Body of pancreas (tissue), 4 donors: ENCODE measurements around the gene LSMEM2. TPM values are rescaled to one million over a fixed set of nuclear protein-coding genes. Genes with fewer than 3 reads are reported as not detected.

ENCODE experiments used
- ATAC-seq: fragments of 150-250 bp; one replicate; pipeline ENCODE4 v1.9.1; 2016
- DNase-seq, 4 donors: peaks; one replicate each; pipeline ENCODE4 v3.0.0-alpha.2; 2019
- H3K27ac ChIP-seq, 4 donors: fragments of 200-600 bp; sonication (generic); 1 replicate in 3 of 4; 2 replicates in 1 of 4; pipeline versions ENCODE4 v1.5.1 to v1.6.1; 2016 to 2019; ENCODE audit warnings: mild to moderate bottlenecking in 1 of 4, mixed read lengths in 1 of 4, moderate library complexity in 1 of 4
- H3K27me3 ChIP-seq, 2 donors: fragments of 200-600 bp; sonication (generic); one replicate each; pipeline ENCODE4 v1.6.0; 2016; ENCODE audit warnings: mild to moderate bottlenecking in 1 of 2
- H3K36me3 ChIP-seq, 2 donors: fragments of 200-600 bp; sonication (generic); replicated peaks in 1 of 2; 2 replicates each; pipeline ENCODE4 v1.5.1; 2016; ENCODE audit warnings: low read depth in 2 of 2; ENCODE audit not compliant: insufficient read depth in 1 of 2
- H3K4me1 ChIP-seq: fragments of 200-600 bp; sonication (generic); one replicate; pipeline ENCODE4 v1.6.0; 2016
- H3K4me3 ChIP-seq, 2 donors: fragments of 200-600 bp; sonication (generic); 1 replicate in 1 of 2; 2 replicates in 1 of 2; pipeline ENCODE4 v1.5.1; 2016 to 2019
- H3K9me3 ChIP-seq, 3 donors: fragments of 200-600 bp; sonication (generic); 1 replicate in 2 of 3; 2 replicates in 1 of 3; pipeline ENCODE4 v1.5.1; 2016
- POLR2A ChIP-seq, 3 donors: fragments of 450-650 bp; IDR thresholded peaks; one replicate each; pipeline ENCODE4 v1.6.1; 2016; ENCODE audit warnings: antibody characterized with exemption in 3 of 3, mild to moderate bottlenecking in 2 of 3
- WGBS, 2 donors: methylation state at CpG; one replicate each; pipeline ENCODE4 v1.1.5; 2017; 5-methylcytosine and 5-hydroxymethylcytosine counted together
- intact Hi-C: fragments of 100-400 bp; cut with DNase I; formaldehyde crosslinking; loops from one replicate; pipeline ENCODE4 v1.15.1; 2023
- total RNA-seq, 2 donors: library from RNA; depleted of rRNA; stranded (reverse); fragments of >200 nt; gene quantifications; one replicate each; pipeline ENCODE4 v1.1.0, GENCODE V29; 2016
- TF ChIP-seq, protein P1 (sequence below), 7 experiments: fragments of 450-650 bp in 4 of 7; fragments of 200-600 bp in 3 of 7; sonication (generic) in 3 of 7; IDR thresholded peaks; one replicate each; pipeline ENCODE4 v1.5.1; 2016 to 2019; ENCODE audit warnings: antibody characterized with exemption in 7 of 7

The LSMEM2 gene
- total RNA-seq, 2 donors from 2014 or later = not detected

DNA sequence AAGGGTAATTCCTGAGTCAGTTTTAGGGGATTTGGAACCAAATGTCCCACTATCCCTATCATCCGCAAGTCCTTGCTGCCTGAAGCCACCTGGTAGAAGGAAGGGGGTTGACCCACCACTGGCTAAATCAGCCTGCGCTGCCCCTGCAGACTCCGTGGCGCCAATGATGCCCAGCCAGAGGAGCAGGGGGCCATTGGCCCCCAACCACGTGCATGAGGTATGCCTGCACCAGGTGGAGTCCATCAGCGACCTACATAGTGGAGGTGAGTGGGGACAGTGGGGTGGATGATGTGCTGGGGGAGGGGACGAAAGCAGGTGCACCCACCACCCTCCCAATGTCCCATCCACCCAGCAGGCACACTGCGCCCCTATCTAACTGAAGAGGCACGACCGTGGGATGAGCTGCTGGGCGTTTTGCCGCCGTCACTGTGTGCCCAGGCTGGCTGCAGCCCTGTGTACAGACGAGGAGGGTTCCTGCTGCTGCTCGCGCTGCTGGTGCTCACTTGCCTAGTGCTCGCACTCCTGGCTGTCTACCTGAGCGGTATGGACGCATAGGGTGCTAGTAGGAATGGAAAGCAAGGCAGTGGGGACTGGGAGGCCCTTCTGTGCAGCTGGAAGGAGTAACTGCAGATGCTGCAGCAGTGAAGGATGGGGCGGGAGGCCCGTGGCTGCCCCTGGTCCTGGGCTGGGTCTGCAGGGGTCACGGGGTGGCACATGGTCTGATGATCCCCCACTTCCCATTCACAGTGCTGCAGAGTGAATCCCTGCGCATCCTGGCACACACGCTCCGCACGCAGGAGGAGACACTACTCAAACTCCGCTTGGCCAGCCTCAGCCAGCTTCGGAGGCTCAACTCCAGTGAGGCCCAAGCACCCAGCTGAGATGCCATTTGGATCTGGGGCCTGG, 7.7 kb downstream of the LSMEM2 start:
- H3K36me3 ChIP-seq = peaks cover 4 to 20% of the 10 kb centered on the region in 2 donors
- peaks cover 13% of the 10 kb centered on the region for H3K4me1 ChIP-seq
- DNase-seq (no peak), ATAC-seq (no peak)
- 85 to 90% methylated on average over 8 to 28 of the region's 28 CpGs for WGBS, 2 donors
- TF ChIP-seq, protein P1, sequence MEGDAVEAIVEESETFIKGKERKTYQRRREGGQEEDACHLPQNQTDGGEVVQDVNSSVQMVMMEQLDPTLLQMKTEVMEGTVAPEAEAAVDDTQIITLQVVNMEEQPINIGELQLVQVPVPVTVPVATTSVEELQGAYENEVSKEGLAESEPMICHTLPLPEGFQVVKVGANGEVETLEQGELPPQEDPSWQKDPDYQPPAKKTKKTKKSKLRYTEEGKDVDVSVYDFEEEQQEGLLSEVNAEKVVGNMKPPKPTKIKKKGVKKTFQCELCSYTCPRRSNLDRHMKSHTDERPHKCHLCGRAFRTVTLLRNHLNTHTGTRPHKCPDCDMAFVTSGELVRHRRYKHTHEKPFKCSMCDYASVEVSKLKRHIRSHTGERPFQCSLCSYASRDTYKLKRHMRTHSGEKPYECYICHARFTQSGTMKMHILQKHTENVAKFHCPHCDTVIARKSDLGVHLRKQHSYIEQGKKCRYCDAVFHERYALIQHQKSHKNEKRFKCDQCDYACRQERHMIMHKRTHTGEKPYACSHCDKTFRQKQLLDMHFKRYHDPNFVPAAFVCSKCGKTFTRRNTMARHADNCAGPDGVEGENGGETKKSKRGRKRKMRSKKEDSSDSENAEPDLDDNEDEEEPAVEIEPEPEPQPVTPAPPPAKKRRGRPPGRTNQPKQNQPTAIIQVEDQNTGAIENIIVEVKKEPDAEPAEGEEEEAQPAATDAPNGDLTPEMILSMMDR (IDR thresholded peaks at IDR 0.05) = no peak
- TF ChIP-seq POLR2A (IDR thresholded peaks at IDR 0.05) = no peak
- no peak overlapping the region for H3K4me3 ChIP-seq
- intact Hi-C loops = no loop called here
- H3K27ac ChIP-seq = no peak overlapping the region
- H3K9me3 ChIP-seq = no peaks in the 10 kb centered on the region
- H3K27me3 ChIP-seq = no peaks in the 10 kb centered on the region

DNA sequence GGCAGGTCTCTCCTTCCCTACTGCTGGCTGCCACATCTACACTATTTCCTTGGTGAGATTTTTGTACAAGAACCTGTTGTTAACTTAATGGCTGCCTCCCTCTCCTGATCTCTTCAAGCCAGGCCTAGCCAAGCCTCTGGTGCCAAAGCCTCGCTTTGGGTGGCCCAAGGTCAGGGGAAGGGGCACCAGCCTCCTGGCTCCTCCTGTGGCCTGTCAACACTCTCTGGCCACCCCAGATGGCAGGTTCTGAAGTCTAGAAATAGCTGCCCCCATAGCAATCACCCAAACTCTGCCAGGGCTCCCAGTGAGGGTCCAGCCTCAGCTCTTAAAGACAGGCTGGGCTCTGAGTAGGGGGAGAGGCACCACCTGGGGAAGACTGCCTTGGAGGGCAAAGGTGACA, 8.4 kb downstream of the LSMEM2 start:
- Histone ChIP-seq H3K27me3 (no peaks in the 10 kb centered on the region), H3K4me3 (no peak overlapping the region), H3K27ac (no peak overlapping the region), H3K9me3 (no peaks in the 10 kb centered on the region), H3K36me3 (peaks cover 4 to 20% of the 10 kb centered on the region in 2 donors), H3K4me1 (peaks cover 13% of the 10 kb centered on the region)
- ATAC-seq = no peak
- WGBS, 2 donors = 50% methylated on average over 1 of the region's 1 CpG; no CpG with 5 or more reads in 1 of the 2 donors
- intact Hi-C loops = no loop called here
- TF ChIP-seq, protein P1 (IDR thresholded peaks at IDR 0.05) = no peak
- DNase-seq = no peak

DNA sequence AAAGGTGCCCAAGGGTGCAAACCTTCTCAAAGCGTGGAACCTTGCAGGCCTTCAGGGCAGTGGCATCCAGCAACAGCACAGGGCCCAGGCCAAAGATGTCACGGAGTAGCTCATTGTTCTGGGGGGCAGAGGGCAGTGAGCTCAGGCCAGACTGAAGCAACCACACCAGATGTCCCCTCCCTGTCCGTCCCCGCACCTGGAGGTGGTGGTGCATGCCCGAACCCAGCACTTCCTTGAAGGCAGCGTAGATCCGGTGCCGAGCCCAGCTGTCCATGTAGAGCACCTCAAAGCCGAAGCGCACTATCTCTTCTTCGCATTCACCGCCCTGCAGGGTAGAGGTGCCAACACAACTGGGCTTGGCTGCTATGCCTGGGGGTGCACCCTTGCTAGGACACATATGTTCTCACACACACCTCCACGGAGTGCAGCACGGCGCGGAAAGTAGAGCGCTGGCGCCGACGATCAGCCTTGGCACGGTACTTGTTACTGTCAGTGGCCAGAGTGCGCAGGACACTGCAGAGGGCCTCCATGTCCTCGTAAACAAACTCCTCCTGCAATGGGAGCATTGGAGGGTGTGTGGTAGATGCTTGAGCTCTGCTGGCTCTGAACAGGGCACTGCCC, 9.6 kb downstream of the LSMEM2 start:
- TF ChIP-seq POLR2A (IDR thresholded peaks at IDR 0.05) = no peak
- TF ChIP-seq, protein P1 (IDR thresholded peaks at IDR 0.05) = no peak
- H3K27ac ChIP-seq = no peak overlapping the region
- H3K4me1 ChIP-seq = peaks cover 24% of the 10 kb centered on the region
- no peaks in the 10 kb centered on the region for H3K9me3 ChIP-seq
- H3K27me3 ChIP-seq = no peaks in the 10 kb centered on the region
- no peak for ATAC-seq
- peak in 1 of 4 donors; percentile 6 for DNase-seq
- H3K4me3 ChIP-seq = no peak overlapping the region
- intact Hi-C loops = no loop called here
- H3K36me3 ChIP-seq = peaks cover 4 to 20% of the 10 kb centered on the region in 2 donors
- WGBS, 2 donors = 88 to 93% methylated on average over 3 to 23 of the region's 23 CpGs

DNA sequence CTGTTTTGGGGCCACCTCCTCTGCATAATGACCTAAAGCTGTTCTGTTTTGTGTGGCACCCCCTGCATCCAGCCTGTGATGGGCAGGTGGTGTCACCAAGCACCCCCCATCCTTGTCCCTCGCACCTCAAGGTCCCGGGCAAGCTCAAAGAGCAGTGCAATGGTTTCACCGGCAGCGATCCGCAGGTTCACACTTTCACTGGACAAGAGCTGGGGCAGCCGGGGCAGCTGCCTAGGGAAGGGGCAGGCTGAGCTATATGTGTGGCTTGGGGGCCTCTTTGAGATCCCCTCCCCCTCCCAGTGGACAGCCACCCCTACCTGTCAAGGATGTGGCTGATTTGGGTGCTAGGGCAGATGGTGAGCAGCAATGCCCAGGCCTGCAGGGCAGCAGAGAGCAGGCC, 10.2 kb downstream of the LSMEM2 start:
- ATAC-seq (no peak), DNase-seq (no peak)
- intact Hi-C loops = no loop called here
- H3K4me3 ChIP-seq = no peak overlapping the region
- TF ChIP-seq, protein P1 (IDR thresholded peaks at IDR 0.05) = no peak
- no peak for TF ChIP-seq POLR2A (IDR thresholded peaks at IDR 0.05)
- peaks cover 26% of the 10 kb centered on the region for H3K4me1 ChIP-seq
- H3K9me3 ChIP-seq = no peaks in the 10 kb centered on the region
- no peak overlapping the region for H3K27ac ChIP-seq
- WGBS, 2 donors = 90 to 92% methylated on average over 2 to 5 of the region's 6 CpGs
- H3K27me3 ChIP-seq = no peaks in the 10 kb centered on the region
- H3K36me3 ChIP-seq = peaks cover 4 to 20% of the 10 kb centered on the region in 2 donors
